Measurements from ENCODE around the gene CYS1. TPM values are rescaled to one million over a fixed set of nuclear protein-coding genes. Genes with fewer than 3 reads are reported as not detected.

The CYS1 gene
- total RNA-seq, 2 experiments from 2014 or later: 0.68 TPM; not detected in 1

DNA sequence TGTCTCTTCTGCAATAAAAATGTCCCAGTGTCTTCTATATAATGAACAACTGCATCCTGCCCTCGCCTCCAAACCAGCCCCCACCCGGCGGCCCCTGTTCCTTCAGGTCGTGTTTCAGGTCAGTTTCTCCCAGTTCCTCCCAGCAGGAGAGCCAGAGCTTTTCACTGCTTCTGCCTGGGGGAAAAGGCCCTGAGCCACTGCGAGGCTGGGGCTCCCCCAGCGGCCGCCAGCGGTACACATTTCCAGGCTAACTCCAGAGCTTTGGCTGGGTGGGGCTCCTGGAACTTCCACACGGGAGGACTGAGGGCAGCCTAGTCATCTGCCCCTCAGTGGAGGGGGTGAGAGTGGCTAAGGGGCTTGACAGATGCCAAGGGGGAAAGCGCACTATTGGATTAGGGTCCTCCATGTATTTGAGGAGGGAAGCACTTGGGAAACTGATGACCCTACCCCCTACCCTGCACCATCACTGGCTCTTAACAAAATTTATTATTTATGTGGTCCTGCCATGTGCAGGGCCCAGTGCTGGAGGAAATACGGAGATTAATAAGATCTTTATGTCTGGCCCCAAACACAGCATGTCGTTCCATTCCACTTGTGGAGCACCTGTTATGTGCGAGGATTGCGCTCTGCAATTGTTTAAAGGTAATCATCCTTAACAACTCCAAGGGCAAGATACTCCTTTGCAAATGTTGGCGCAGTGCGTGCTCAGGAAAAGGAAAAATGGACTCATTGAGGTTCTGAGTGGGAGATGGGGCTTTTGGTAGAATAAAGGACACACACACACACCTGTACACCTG lies 17.3 kb upstream of the CYS1 start:
- H4K20me1 ChIP-seq (ENCODE audit: insufficient read depth, low read length): no peaks in the 10 kb centered on the region
- no peak for TF ChIP-seq EZH2phosphoT487 (IDR thresholded peaks at IDR 0.05; ENCODE audit: borderline replicate concordance, low read depth, low read length)
- peak; percentile 95 for TF ChIP-seq CTCF (conservative IDR thresholded peaks at IDR 0.05; ENCODE audit: low read length)
- intact Hi-C loops (cut with micrococcal nuclease; ENCODE audit: unreplicated experiment): loop anchor here (1.0 kb wide), 2 partner anchors 15 to 25 kb away; no protein-coding TSS in a partner anchor
- BruUV-seq (replicated peaks): no TSS peak
- H3K4me3 ChIP-seq (ENCODE audit: low read depth, low read length, poor library complexity, severe bottlenecking): no peak overlapping the region
- no peak overlapping the region for H3K4me2 ChIP-seq (ENCODE audit: low read length)
- ChIA-PET POLR2A (interaction anchor here (1.2 to 2.1 kb wide), 2 partner anchors 13 to 25 kb away, joined by 4 to 8 read pairs; no protein-coding TSS in a partner anchor), CTCF (ENCODE audit: unreplicated experiment) (interaction anchor here (0.7 to 2.8 kb wide), 2 partner anchors 15 to 25 kb away, joined by 8 to 23 read pairs; no protein-coding TSS in a partner anchor)
- no peak overlapping the region for H3K27ac ChIP-seq (ENCODE audit: low read depth, low read length, poor library complexity, severe bottlenecking)
- no peaks in the 10 kb centered on the region for H3K9me3 ChIP-seq (ENCODE audit: low read length)
- H3K36me3 ChIP-seq (ENCODE audit: insufficient read depth, low read length): no peaks in the 10 kb centered on the region
- DNase-seq (ENCODE audit: low spot score): peak; percentile 59
- H3K9me2 ChIP-seq (ENCODE audit: insufficient read depth, low read length): no peaks in the 10 kb centered on the region
- H3K79me2 ChIP-seq (ENCODE audit: insufficient read depth, low read depth, low read length): no peaks in the 10 kb centered on the region
- no peak overlapping the region for H2AFZ ChIP-seq (ENCODE audit: low read length)
- peaks cover 10% of the 10 kb centered on the region for H3K4me1 ChIP-seq (ENCODE audit: insufficient read depth, low read length, poor library complexity, severe bottlenecking)

GRCh38 chr2:10096641-10097040 lies 16.4 kb upstream of the CYS1 start:
- no peak overlapping the region for H3K4me3 ChIP-seq (ENCODE audit: low read depth, low read length, poor library complexity, severe bottlenecking)
- ChIA-PET POLR2A (interaction anchor here (0.6 to 2.3 kb wide), 4 partner anchors 12 to 118 kb away, joined by 3 to 8 read pairs (median 5); no protein-coding TSS in a partner anchor), CTCF (ENCODE audit: unreplicated experiment) (interaction anchor here (0.7 to 2.8 kb wide), 4 partner anchors 11 to 24 kb away, joined by 3 to 23 read pairs (median 6); no protein-coding TSS in a partner anchor)
- no peaks in the 10 kb centered on the region for H4K20me1 ChIP-seq (ENCODE audit: insufficient read depth, low read length)
- H3K9me2 ChIP-seq (ENCODE audit: insufficient read depth, low read length): no peaks in the 10 kb centered on the region
- no peaks in the 10 kb centered on the region for H3K36me3 ChIP-seq (ENCODE audit: insufficient read depth, low read length)
- TF ChIP-seq EZH2phosphoT487 (IDR thresholded peaks at IDR 0.05; ENCODE audit: borderline replicate concordance, low read depth, low read length) (no peak), CTCF (conservative IDR thresholded peaks at IDR 0.05; ENCODE audit: low read length) (no peak)
- no peak overlapping the region for H3K4me2 ChIP-seq (ENCODE audit: low read length)
- no peak overlapping the region for H3K27ac ChIP-seq (ENCODE audit: low read depth, low read length, poor library complexity, severe bottlenecking)
- no peaks in the 10 kb centered on the region for H3K9me3 ChIP-seq (ENCODE audit: low read length)
- no peak overlapping the region for H2AFZ ChIP-seq (ENCODE audit: low read length)
- intact Hi-C loops (cut with micrococcal nuclease; ENCODE audit: unreplicated experiment): loop anchor here (1.0 kb wide), 2 partner anchors 14 to 24 kb away; no protein-coding TSS in a partner anchor
- H3K4me1 ChIP-seq (ENCODE audit: insufficient read depth, low read length, poor library complexity, severe bottlenecking): peaks cover 7% of the 10 kb centered on the region
- DNase-seq (ENCODE audit: low spot score): no peak
- no TSS peak for BruUV-seq (replicated peaks)
- no peaks in the 10 kb centered on the region for H3K79me2 ChIP-seq (ENCODE audit: insufficient read depth, low read depth, low read length)
